PC-3 (cell line): ENCODE results near the gene LINC00305. TPM values are rescaled to one million over a fixed set of nuclear protein-coding genes. Genes with fewer than 3 reads are reported as not detected.

ENCODE experiments used
- ATAC-seq: fragments of 200-7000 bp; cut with Tn5 transposase; 2 replicates; pipeline ENCODE4 v1.9.1; 2020; ENCODE audit warnings: mild to moderate bottlenecking, moderate library complexity
- BruUV-seq: library from RNA; stranded (reverse); fragments of 400-500 nt; replicated peaks from 2 replicates; lab custom pipeline; 2021; lab: Mats Ljungman, UMichigan
- CTCF ChIA-PET: fragments of 300-600 bp; sonication (Branson Sonifier 250); formaldehyde crosslinking; loops from one replicate; lab custom pipeline; 2022; ENCODE audit warnings: antibody characterized with exemption; lab: Charles Lee
- POLR2A ChIA-PET: fragments of 300-600 bp; sonication (Branson Sonifier 250); formaldehyde crosslinking; loops from one replicate; lab custom pipeline; 2022; ENCODE audit warnings: antibody characterized with exemption; ENCODE audit not compliant: unreplicated experiment; lab: Charles Lee
- DNase-seq: peaks from one replicate; pipeline ENCODE4 v3.0.0-alpha.2; 2015
- H2AFZ ChIP-seq: fragments of 300-600 bp; sonication (generic); 2 replicates; pipeline ENCODE4 v1.6.0; 2016; ENCODE audit warnings: antibody characterized with exemption, low read length
- H3F3A ChIP-seq: fragments of 300-600 bp; sonication (generic); one replicate; pipeline ENCODE4 v1.6.0; 2017; ENCODE audit warnings: antibody characterized with exemption, low read length, control low read depth, mild to moderate bottlenecking; ENCODE audit not compliant: unreplicated experiment
- H3K27ac ChIP-seq: fragments of 300-600 bp; sonication (generic); 2 replicates; pipeline ENCODE4 v1.5.1; 2016; ENCODE audit warnings: mild to moderate bottlenecking, low read length
- H3K27me3 ChIP-seq: fragments of 300-600 bp; sonication (generic); 2 replicates; pipeline ENCODE4 v1.6.1; 2016; ENCODE audit warnings: low read length, mixed read lengths
- H3K36me3 ChIP-seq: fragments of 300-600 bp; sonication (generic); 2 replicates; pipeline ENCODE4 v1.6.1; 2016; ENCODE audit warnings: low read depth, mixed run types, low read length, mixed read lengths
- H3K4me1 ChIP-seq: fragments of 300-600 bp; sonication (generic); 2 replicates; pipeline ENCODE4 v1.5.1; 2016; ENCODE audit warnings: low read length; ENCODE audit not compliant: insufficient read depth
- H3K4me2 ChIP-seq: fragments of 300-600 bp; sonication (generic); 2 replicates; pipeline ENCODE4 v1.6.0; 2016; ENCODE audit warnings: low read length
- H3K4me3 ChIP-seq: fragments of 300-600 bp; sonication (generic); 2 replicates; pipeline ENCODE4 v1.5.1; 2016; ENCODE audit warnings: mild to moderate bottlenecking, low read length, mixed read lengths
- H3K79me2 ChIP-seq: fragments of 300-600 bp; sonication (generic); 2 replicates; pipeline ENCODE4 v1.6.1; 2017; ENCODE audit warnings: low read length, mixed read lengths
- H3K9ac ChIP-seq: fragments of 300-600 bp; sonication (generic); 2 replicates; pipeline ENCODE4 v1.6.0; 2016; ENCODE audit warnings: mild to moderate bottlenecking, low read length
- H3K9me2 ChIP-seq: fragments of 300-600 bp; sonication (generic); replicated peaks from 2 replicates; pipeline ENCODE4 v1.6.1; 2016; ENCODE audit warnings: mixed run types, low read length, mixed read lengths
- H3K9me3 ChIP-seq: fragments of 300-600 bp; sonication (generic); 2 replicates; pipeline ENCODE4 v1.6.1; 2016; ENCODE audit warnings: low read length, mixed read lengths
- H4K20me1 ChIP-seq: fragments of 300-600 bp; sonication (generic); 2 replicates; pipeline ENCODE4 v1.6.1; 2016; ENCODE audit warnings: low read length, mixed read lengths
- EZH2 ChIP-seq: fragments of 300-600 bp; sonication (generic); IDR thresholded peaks from one replicate; pipeline ENCODE4 v1.6.1; 2017; ENCODE audit warnings: antibody characterized with exemption, mild to moderate bottlenecking, low read length; ENCODE audit not compliant: unreplicated experiment
- EZH2phosphoT487 ChIP-seq: fragments of 300-600 bp; sonication (generic); IDR thresholded peaks from 2 replicates; pipeline ENCODE4 v1.6.1; 2018; ENCODE audit warnings: mild to moderate bottlenecking, antibody characterized with exemption, low read length, borderline replicate concordance
- intact Hi-C: fragments of 100-400 bp; cut with micrococcal nuclease; formaldehyde crosslinking; loops from 2 replicates; pipeline ENCODE4 v1.9.0; 2023
- total RNA-seq: library from RNA; depleted of rRNA; stranded (reverse); fragments of >200 nt; gene quantifications from 2 replicates; pipeline ENCODE4 v1.2.3, GENCODE V29; 2014
- TF ChIP-seq, protein P1 (sequence below): fragments of 300-600 bp; sonication (generic); conservative IDR thresholded peaks from 2 replicates; pipeline ENCODE4 v1.5.1; 2017; ENCODE audit warnings: antibody characterized with exemption, low read depth, mild to moderate bottlenecking, low read length

The LINC00305 gene
- total RNA-seq, 1 experiment from 2014 or later: not detected

DNA sequence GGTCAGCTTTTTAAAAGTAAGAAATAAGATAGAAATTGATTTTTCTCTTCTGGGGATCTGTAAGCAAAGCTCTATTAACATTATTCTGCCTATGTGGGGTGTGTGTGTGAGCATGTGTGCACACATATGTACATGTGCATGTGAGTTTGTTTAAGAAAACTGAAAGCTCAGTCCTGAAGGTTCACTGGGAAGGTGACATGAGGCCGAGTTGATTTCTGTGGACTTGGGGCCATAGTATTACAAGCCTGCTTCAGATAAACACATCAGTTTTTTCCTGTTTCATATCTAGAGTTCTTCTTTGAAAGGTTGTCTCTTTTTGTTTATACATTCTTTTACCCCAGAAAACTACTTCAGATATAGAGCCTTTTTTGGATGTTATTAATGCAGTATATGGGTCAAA is 95.6 kb downstream of the LINC00305 start:
- POLR2A ChIA-PET: no interaction called here
- H3K4me1 ChIP-seq: no peaks in the 10 kb centered on the region
- no peak overlapping the region for H3K27ac ChIP-seq
- H3K4me3 ChIP-seq: no peak overlapping the region
- intact Hi-C loops: no loop called here
- CTCF ChIA-PET: interaction anchor here (0.7 kb wide), 1 partner anchor 48 kb away, joined by 3 read pairs; no protein-coding TSS in a partner anchor
- H4K20me1 ChIP-seq: no peaks in the 10 kb centered on the region
- H3K27me3 ChIP-seq: no peaks in the 10 kb centered on the region
- H3K9me2 ChIP-seq: no peaks in the 10 kb centered on the region
- H3F3A ChIP-seq: no peaks in the 10 kb centered on the region
- no peak for TF ChIP-seq EZH2phosphoT487
- TF ChIP-seq EZH2: no peak
- TF ChIP-seq, protein P1, sequence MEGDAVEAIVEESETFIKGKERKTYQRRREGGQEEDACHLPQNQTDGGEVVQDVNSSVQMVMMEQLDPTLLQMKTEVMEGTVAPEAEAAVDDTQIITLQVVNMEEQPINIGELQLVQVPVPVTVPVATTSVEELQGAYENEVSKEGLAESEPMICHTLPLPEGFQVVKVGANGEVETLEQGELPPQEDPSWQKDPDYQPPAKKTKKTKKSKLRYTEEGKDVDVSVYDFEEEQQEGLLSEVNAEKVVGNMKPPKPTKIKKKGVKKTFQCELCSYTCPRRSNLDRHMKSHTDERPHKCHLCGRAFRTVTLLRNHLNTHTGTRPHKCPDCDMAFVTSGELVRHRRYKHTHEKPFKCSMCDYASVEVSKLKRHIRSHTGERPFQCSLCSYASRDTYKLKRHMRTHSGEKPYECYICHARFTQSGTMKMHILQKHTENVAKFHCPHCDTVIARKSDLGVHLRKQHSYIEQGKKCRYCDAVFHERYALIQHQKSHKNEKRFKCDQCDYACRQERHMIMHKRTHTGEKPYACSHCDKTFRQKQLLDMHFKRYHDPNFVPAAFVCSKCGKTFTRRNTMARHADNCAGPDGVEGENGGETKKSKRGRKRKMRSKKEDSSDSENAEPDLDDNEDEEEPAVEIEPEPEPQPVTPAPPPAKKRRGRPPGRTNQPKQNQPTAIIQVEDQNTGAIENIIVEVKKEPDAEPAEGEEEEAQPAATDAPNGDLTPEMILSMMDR: no peak
- no peak overlapping the region for H3K9ac ChIP-seq
- DNase-seq (no peak), ATAC-seq (no peak)
- no peaks in the 10 kb centered on the region for H3K9me3 ChIP-seq
- no peak overlapping the region for H2AFZ ChIP-seq
- no TSS peak for BruUV-seq
- H3K79me2 ChIP-seq: no peaks in the 10 kb centered on the region
- H3K36me3 ChIP-seq: no peaks in the 10 kb centered on the region
- no peak overlapping the region for H3K4me2 ChIP-seq

- Histone ChIP-seq H3K4me3 (no peak overlapping the region), H3K9ac (no peak overlapping the region), H4K20me1 (no peaks in the 10 kb centered on the region), H3K27me3 (no peaks in the 10 kb centered on the region), H3K9me3 (no peaks in the 10 kb centered on the region), H3K4me2 (no peak overlapping the region), H2AFZ (no peak overlapping the region), H3F3A (no peaks in the 10 kb centered on the region), H3K4me1 (no peaks in the 10 kb centered on the region), H3K79me2 (no peaks in the 10 kb centered on the region), H3K27ac (no peak overlapping the region), H3K9me2 (no peaks in the 10 kb centered on the region), H3K36me3 (no peaks in the 10 kb centered on the region)
- ChIA-PET CTCF (interaction anchor here (0.7 kb wide), 1 partner anchor 48 kb away, joined by 3 read pairs; no protein-coding TSS in a partner anchor), POLR2A (no interaction called here)
- no TSS peak for BruUV-seq
- TF ChIP-seq EZH2: no peak
- TF ChIP-seq, protein P1: no peak
- TF ChIP-seq EZH2phosphoT487: no peak
- intact Hi-C loops: no loop called here
- no peak for ATAC-seq
- no peak for DNase-seq
Measured at GRCh38 chr18:64052772-64053171, 96.1 kb downstream of the LINC00305 start.

GRCh38 chr18:64044616-64045015 is 104.3 kb downstream of the LINC00305 start:
- no peak for TF ChIP-seq EZH2
- TF ChIP-seq, protein P1: no peak
- no peak for TF ChIP-seq EZH2phosphoT487
- Histone ChIP-seq H3K9me3 (no peaks in the 10 kb centered on the region), H4K20me1 (no peaks in the 10 kb centered on the region), H3K36me3 (no peaks in the 10 kb centered on the region), H3K4me3 (no peak overlapping the region), H3F3A (no peaks in the 10 kb centered on the region), H3K4me1 (no peaks in the 10 kb centered on the region), H3K9me2 (no peaks in the 10 kb centered on the region), H3K79me2 (no peaks in the 10 kb centered on the region), H3K4me2 (no peak overlapping the region), H3K9ac (no peak overlapping the region), H3K27ac (no peak overlapping the region), H3K27me3 (no peaks in the 10 kb centered on the region), H2AFZ (no peak overlapping the region)
- intact Hi-C loops: no loop called here
- DNase-seq: no peak
- ChIA-PET POLR2A (no interaction called here), CTCF (no interaction called here)
- ATAC-seq: no peak
- no TSS peak for BruUV-seq
